Neural progenitor cell (in vitro differentiated cells): ENCODE measurements around the gene SP6. TPM values are rescaled to one million over a fixed set of nuclear protein-coding genes. Genes with fewer than 3 reads are reported as not detected.

Experiments used
- DNase-seq: peaks from one replicate; pipeline ENCODE4 v3.0.0-alpha.2; 2016; ENCODE audit warnings: low spot score
- H2AFZ ChIP-seq: fragments of 200-600 bp; sonication (generic); replicated peaks from 2 replicates; pipeline ENCODE4 v1.6.1; 2016; ENCODE audit warnings: antibody characterized with exemption
- H3F3A ChIP-seq: fragments of 200-600 bp; sonication (generic); 2 replicates; pipeline ENCODE4 v1.6.1; 2016; ENCODE audit warnings: antibody characterized with exemption, low read depth
- H3K27ac ChIP-seq: fragments of 200-600 bp; sonication (generic); 2 replicates; pipeline ENCODE4 v1.5.1; 2016; ENCODE audit warnings: mild to moderate bottlenecking
- H3K27me3 ChIP-seq: fragments of 200-600 bp; sonication (generic); 2 replicates; pipeline ENCODE4 v1.6.1; 2016; ENCODE audit warnings: mild to moderate bottlenecking, moderate library complexity
- H3K36me3 ChIP-seq: fragments of 200-600 bp; sonication (generic); 2 replicates; pipeline ENCODE4 v1.5.1; 2016
- H3K4me1 ChIP-seq: fragments of 200-600 bp; sonication (generic); 2 replicates; pipeline ENCODE4 v1.6.1; 2016; ENCODE audit warnings: mixed run types
- H3K4me2 ChIP-seq: fragments of 200-600 bp; sonication (generic); 2 replicates; pipeline ENCODE4 v1.6.1; 2016
- H3K4me3 ChIP-seq: fragments of 200-600 bp; sonication (generic); 2 replicates; pipeline ENCODE4 v1.5.1; 2016
- H3K79me2 ChIP-seq: fragments of 200-600 bp; sonication (generic); 2 replicates; pipeline ENCODE4 v1.6.1; 2016; ENCODE audit warnings: low read depth
- H3K9ac ChIP-seq: fragments of 200-600 bp; sonication (generic); 2 replicates; pipeline ENCODE4 v1.6.1; 2016
- H3K9me3 ChIP-seq: fragments of 200-600 bp; sonication (generic); 2 replicates; pipeline ENCODE4 v1.5.1; 2016; ENCODE audit warnings: low read depth
- H4K20me1 ChIP-seq: fragments of 200-600 bp; sonication (generic); 2 replicates; pipeline ENCODE4 v1.6.1; 2016; ENCODE audit warnings: low read depth
- H3K27ac Mint-ChIP-seq: 3 replicates; pipeline ENCODE4 v1.8.0; 2021; ENCODE audit warnings: mixed read lengths
- H3K27me3 Mint-ChIP-seq: 2 replicates; pipeline ENCODE4 v1.8.0; 2022; ENCODE audit warnings: low read depth, mild to moderate bottlenecking, inconsistent platforms, moderate library complexity, mixed read lengths; ENCODE audit not compliant: insufficient read depth
- H3K36me3 Mint-ChIP-seq: 3 replicates; pipeline ENCODE4 v1.8.0; 2021; ENCODE audit warnings: mixed read lengths
- H3K4me1 Mint-ChIP-seq: 3 replicates; pipeline ENCODE4 v1.8.0; 2021; ENCODE audit warnings: mixed read lengths
- H3K4me3 Mint-ChIP-seq: 3 replicates; pipeline ENCODE4 v1.8.0; 2021; ENCODE audit warnings: mild to moderate bottlenecking, moderate library complexity, mixed read lengths
- H3K9me3 Mint-ChIP-seq: 3 replicates; pipeline ENCODE4 v1.8.0; 2020; ENCODE audit warnings: mixed read lengths
- CTCF ChIP-seq: fragments of 200-600 bp; sonication (generic); IDR thresholded peaks from 2 replicates; pipeline ENCODE4 v1.5.1; 2017; ENCODE audit warnings: antibody characterized with exemption, mild to moderate bottlenecking
- EZH2 ChIP-seq: fragments of 200-600 bp; sonication (generic); IDR thresholded peaks from 2 replicates; pipeline ENCODE4 v1.6.1; 2017; ENCODE audit warnings: antibody characterized with exemption, mild to moderate bottlenecking, moderate library complexity
- EZH2phosphoT487 ChIP-seq: fragments of 200-600 bp; sonication (generic); IDR thresholded peaks from 2 replicates; pipeline ENCODE4 v1.6.1; 2017; ENCODE audit warnings: antibody characterized with exemption
- total RNA-seq: library from RNA; depleted of rRNA; stranded (reverse); fragments of >200 nt; gene quantifications from 2 replicates; pipeline ENCODE4 v1.2.3, GENCODE V29; 2015; ENCODE audit warnings: low replicate concordance

The SP6 gene
- total RNA-seq, 1 donor from 2014 or later = 0.04 TPM

GRCh38 chr17:47808036-47808829 is 42.7 kb downstream of the SP6 start:
- Histone ChIP-seq H3K9ac (no peak overlapping the region), H3K4me1 (no peaks in the 10 kb centered on the region), H2AFZ (no peak overlapping the region), H3K4me2 (no peak overlapping the region), H3K27ac (no peak overlapping the region), H4K20me1 (no peaks in the 10 kb centered on the region), H3K36me3 (no peaks in the 10 kb centered on the region), H3F3A (no peaks in the 10 kb centered on the region), H3K27me3 (peaks cover 7% of the 10 kb centered on the region), H3K79me2 (no peaks in the 10 kb centered on the region), H3K4me3 (no peak overlapping the region), H3K9me3 (no peaks in the 10 kb centered on the region)
- H3K9me3 Mint-ChIP-seq = no peaks in the 10 kb centered on the region
- H3K4me3 Mint-ChIP-seq = no peak overlapping the region
- H3K27ac Mint-ChIP-seq = no peak overlapping the region
- no peak for DNase-seq
- H3K36me3 Mint-ChIP-seq = peaks cover 7% of the 10 kb centered on the region
- peaks cover 7% of the 10 kb centered on the region for H3K4me1 Mint-ChIP-seq
- H3K27me3 Mint-ChIP-seq = peaks cover 14% of the 10 kb centered on the region
- no peak for TF ChIP-seq CTCF
- TF ChIP-seq EZH2phosphoT487 = no peak
- TF ChIP-seq EZH2 = no peak

DNA sequence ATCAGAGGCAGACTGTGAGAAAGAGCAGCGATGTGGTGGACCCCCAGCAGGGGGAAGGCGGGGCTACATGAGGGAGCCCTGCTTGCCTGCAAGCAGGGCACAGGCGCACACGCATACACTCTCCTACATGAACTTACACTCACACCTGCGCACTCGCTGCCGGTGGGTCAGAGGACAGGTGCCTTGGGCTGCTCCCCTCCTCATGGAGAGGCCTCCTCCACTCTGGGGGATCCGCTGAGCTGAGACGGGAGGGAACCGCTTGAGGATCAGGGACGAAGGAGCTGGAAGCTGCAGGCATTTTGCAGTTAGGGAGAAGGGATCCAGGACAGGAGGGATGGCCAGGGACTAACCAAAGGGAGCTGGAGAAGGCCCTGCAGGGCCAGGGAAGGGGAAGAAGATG is 43.5 kb downstream of the SP6 start:
- Histone ChIP-seq H3K4me3 (no peak overlapping the region), H3K27me3 (peaks cover 7% of the 10 kb centered on the region), H3K4me2 (no peak overlapping the region), H3F3A (no peaks in the 10 kb centered on the region), H3K4me1 (no peaks in the 10 kb centered on the region), H3K79me2 (no peaks in the 10 kb centered on the region), H3K36me3 (no peaks in the 10 kb centered on the region), H2AFZ (no peak overlapping the region), H3K9me3 (no peaks in the 10 kb centered on the region), H3K9ac (no peak overlapping the region), H3K27ac (no peak overlapping the region), H4K20me1 (no peaks in the 10 kb centered on the region)
- Mint-ChIP-seq H3K9me3 (no peaks in the 10 kb centered on the region), H3K27me3 (peaks cover 20% of the 10 kb centered on the region), H3K36me3 (peaks cover 3% of the 10 kb centered on the region), H3K27ac (no peak overlapping the region), H3K4me1 (peaks cover 7% of the 10 kb centered on the region), H3K4me3 (no peak overlapping the region)
- no peak for DNase-seq
- TF ChIP-seq EZH2 = no peak
- no peak for TF ChIP-seq CTCF
- TF ChIP-seq EZH2phosphoT487 = no peak

GRCh38 chr17:47806913-47807255 is 44.1 kb downstream of the SP6 start:
- no peaks in the 10 kb centered on the region for H3K9me3 Mint-ChIP-seq
- no peak overlapping the region for H3K27ac Mint-ChIP-seq
- no peak for DNase-seq

More at GRCh38 chr17:47806913-47807255, 44.1 kb downstream of the SP6 start:
- no peaks in the 10 kb centered on the region for H3K79me2 ChIP-seq
- H3F3A ChIP-seq = no peaks in the 10 kb centered on the region
- H3K9ac ChIP-seq = no peak overlapping the region
- H3K4me3 Mint-ChIP-seq = no peak overlapping the region
- H3K4me3 ChIP-seq = no peak overlapping the region
- H4K20me1 ChIP-seq = no peaks in the 10 kb centered on the region
- H3K4me2 ChIP-seq = no peak overlapping the region
- H3K4me1 Mint-ChIP-seq = peaks cover 7% of the 10 kb centered on the region
- TF ChIP-seq EZH2phosphoT487 = no peak
- no peak for TF ChIP-seq EZH2
- no peak for TF ChIP-seq CTCF
- no peaks in the 10 kb centered on the region for H3K36me3 Mint-ChIP-seq
- no peaks in the 10 kb centered on the region for H3K4me1 ChIP-seq
- no peak overlapping the region for H3K27ac ChIP-seq
- peaks cover 7% of the 10 kb centered on the region for H3K27me3 ChIP-seq
- no peaks in the 10 kb centered on the region for H3K36me3 ChIP-seq
- H2AFZ ChIP-seq = no peak overlapping the region
- H3K27me3 Mint-ChIP-seq = peaks cover 20% of the 10 kb centered on the region
- no peaks in the 10 kb centered on the region for H3K9me3 ChIP-seq
